ENCODE measurements around the gene MINAR2. TPM values are rescaled to one million over a fixed set of nuclear protein-coding genes. Genes with fewer than 3 reads are reported as not detected.

MINAR2 gene
- polyA plus RNA-seq (2013, experiment 1 of 2) = 0.07 TPM
- 0.04 TPM for polyA plus RNA-seq (2013, experiment 2 of 2)

GRCh38 chr5:129747572-129748407 is at the start of gene MINAR2:
Gene MINAR2 (plus strand): TSS chr5:129748094. CDS start chr5:129748191, 97 bp downstream.
- Histone ChIP-seq H3K79me1 (ENCODE audit: low read depth, low read length) (no peaks in the 10 kb centered on the region), H3K9me3 (replicated peaks in 1 of 2; ENCODE audit: control insufficient read depth in 2 of 2, insufficient read depth in 1 of 2, low read depth in 1 of 2, low read length in 2 of 2) (no peaks in the 10 kb centered on the region), H3K27ac (replicated peaks; ENCODE audit: low read length) (no peak within 1 kb of the TSS), H2AFZ (ENCODE audit: low read length) (peak within 1 kb of the TSS; percentile 42), H2BK5ac (ENCODE audit: low read length) (no peak within 1 kb of the TSS), H3K23ac (ENCODE audit: low read depth, low read length, poor library complexity) (no peak within 1 kb of the TSS), H3K4me3 (ENCODE audit: low read length in 2 of 2) (no peak within 1 kb of the TSS), H2BK12ac (ENCODE audit: low read length) (no peak within 1 kb of the TSS), H4K8ac (ENCODE audit: low read depth, low read length) (no peak within 1 kb of the TSS), H3K4ac (ENCODE audit: low read length) (no peak within 1 kb of the TSS), H3K9ac (ENCODE audit: low read depth, low read length, poor library complexity) (no peak within 1 kb of the TSS), H4K91ac (ENCODE audit: low read depth, low read length, poor library complexity) (no peak within 1 kb of the TSS), H3K4me2 (ENCODE audit: insufficient read depth, low read length, poor library complexity, severe bottlenecking) (no peak within 1 kb of the TSS), H3K4me1 (ENCODE audit: control insufficient read depth in 2 of 2, insufficient read depth in 1 of 2, low read depth in 1 of 2, low read length in 2 of 2) (peaks cover 0 to 8% of the 10 kb centered on the region in 2 donors), H2BK120ac (ENCODE audit: low read depth, low read length) (no peak within 1 kb of the TSS), H3K27me3 (ENCODE audit: control insufficient read depth in 3 of 3, insufficient read depth in 3 of 3, low read depth in 1 of 3, low read length in 3 of 3) (no peaks in the 10 kb centered on the region), H2AK5ac (ENCODE audit: low read depth, low read length) (no peak within 1 kb of the TSS), H3K36me3 (replicated peaks in 1 of 2; ENCODE audit: control insufficient read depth in 2 of 2, insufficient read depth in 2 of 2, low read length in 2 of 2) (no peaks in the 10 kb centered on the region), H3K18ac (ENCODE audit: low read length) (no peak within 1 kb of the TSS), H3K14ac (ENCODE audit: low read length) (no peak within 1 kb of the TSS), H2BK15ac (ENCODE audit: low read length) (no peak within 1 kb of the TSS)
- WGBS, 2 donors (ENCODE audit: extremely low coverage in 2 of 2, insufficient read length in 2 of 2, insufficient replicate concordance in 1 of 2) = no CpG with 5 or more reads among the region's 13 CpGs
- DNase-seq (ENCODE audit: low spot score) = no peak

GRCh38 chr5:129698661-129699060 is 49.2 kb upstream of the MINAR2 start:
- H3K4me1 ChIP-seq (ENCODE audit: control insufficient read depth in 2 of 2, insufficient read depth in 1 of 2, low read depth in 1 of 2, low read length in 2 of 2) = no peaks in the 10 kb centered on the region
- no peak overlapping the region for H3K27ac ChIP-seq (replicated peaks; ENCODE audit: low read length)
- H3K14ac ChIP-seq (ENCODE audit: low read length) = no peak overlapping the region
- no peak overlapping the region for H2BK12ac ChIP-seq (ENCODE audit: low read length)
- H2BK15ac ChIP-seq (ENCODE audit: low read length) = no peak overlapping the region
- no peak overlapping the region for H2BK120ac ChIP-seq (ENCODE audit: low read depth, low read length)
- H3K9me3 ChIP-seq (replicated peaks in 1 of 2; ENCODE audit: control insufficient read depth in 2 of 2, insufficient read depth in 1 of 2, low read depth in 1 of 2, low read length in 2 of 2) = no peaks in the 10 kb centered on the region
- H2AFZ ChIP-seq (ENCODE audit: low read length) = no peak overlapping the region
- H3K36me3 ChIP-seq (replicated peaks in 1 of 2; ENCODE audit: control insufficient read depth in 2 of 2, insufficient read depth in 2 of 2, low read length in 2 of 2) = no peaks in the 10 kb centered on the region
- H3K79me1 ChIP-seq (ENCODE audit: low read depth, low read length) = no peaks in the 10 kb centered on the region
- H3K4me2 ChIP-seq (ENCODE audit: insufficient read depth, low read length, poor library complexity, severe bottlenecking) = no peak overlapping the region
- no peak overlapping the region for H3K18ac ChIP-seq (ENCODE audit: low read length)
- H2BK5ac ChIP-seq (ENCODE audit: low read length) = no peak overlapping the region
- H3K4ac ChIP-seq (ENCODE audit: low read length) = no peak overlapping the region
- no peak overlapping the region for H3K9ac ChIP-seq (ENCODE audit: low read depth, low read length, poor library complexity)
- H3K23ac ChIP-seq (ENCODE audit: low read depth, low read length, poor library complexity) = no peak overlapping the region
- no peaks in the 10 kb centered on the region for H3K27me3 ChIP-seq (ENCODE audit: control insufficient read depth in 3 of 3, insufficient read depth in 3 of 3, low read depth in 1 of 3, low read length in 3 of 3)
- DNase-seq (ENCODE audit: low spot score) = no peak
- H4K8ac ChIP-seq (ENCODE audit: low read depth, low read length) = no peak overlapping the region
- H3K4me3 ChIP-seq (ENCODE audit: low read length in 2 of 2) = no peak overlapping the region
- H4K91ac ChIP-seq (ENCODE audit: low read depth, low read length, poor library complexity) = no peak overlapping the region
- no peak overlapping the region for H2AK5ac ChIP-seq (ENCODE audit: low read depth, low read length)

GRCh38 chr5:129716235-129716634 is 31.7 kb upstream of the MINAR2 start:
- Histone ChIP-seq H3K18ac (ENCODE audit: low read length) (no peak overlapping the region), H3K79me1 (ENCODE audit: low read depth, low read length) (no peaks in the 10 kb centered on the region), H3K27me3 (ENCODE audit: control insufficient read depth in 3 of 3, insufficient read depth in 3 of 3, low read depth in 1 of 3, low read length in 3 of 3) (no peaks in the 10 kb centered on the region), H3K14ac (ENCODE audit: low read length) (no peak overlapping the region), H3K4ac (ENCODE audit: low read length) (no peak overlapping the region), H2AFZ (ENCODE audit: low read length) (no peak overlapping the region), H2BK120ac (ENCODE audit: low read depth, low read length) (no peak overlapping the region), H3K4me3 (ENCODE audit: low read length in 2 of 2) (no peak overlapping the region), H4K91ac (ENCODE audit: low read depth, low read length, poor library complexity) (no peak overlapping the region), H2AK5ac (ENCODE audit: low read depth, low read length) (no peak overlapping the region), H3K27ac (replicated peaks; ENCODE audit: low read length) (no peak overlapping the region), H4K8ac (ENCODE audit: low read depth, low read length) (no peak overlapping the region), H2BK15ac (ENCODE audit: low read length) (no peak overlapping the region), H3K9me3 (replicated peaks in 1 of 2; ENCODE audit: control insufficient read depth in 2 of 2, insufficient read depth in 1 of 2, low read depth in 1 of 2, low read length in 2 of 2) (no peaks in the 10 kb centered on the region), H2BK12ac (ENCODE audit: low read length) (no peak overlapping the region), H3K4me2 (ENCODE audit: insufficient read depth, low read length, poor library complexity, severe bottlenecking) (no peak overlapping the region), H3K36me3 (replicated peaks in 1 of 2; ENCODE audit: control insufficient read depth in 2 of 2, insufficient read depth in 2 of 2, low read length in 2 of 2) (no peaks in the 10 kb centered on the region), H2BK5ac (ENCODE audit: low read length) (no peak overlapping the region), H3K4me1 (ENCODE audit: control insufficient read depth in 2 of 2, insufficient read depth in 1 of 2, low read depth in 1 of 2, low read length in 2 of 2) (no peaks in the 10 kb centered on the region), H3K9ac (ENCODE audit: low read depth, low read length, poor library complexity) (no peak overlapping the region), H3K23ac (ENCODE audit: low read depth, low read length, poor library complexity) (no peak overlapping the region)
- DNase-seq (ENCODE audit: low spot score) = no peak
- no CpG with 5 or more reads among the region's 1 CpG for WGBS, 2 donors (ENCODE audit: extremely low coverage in 2 of 2, insufficient read length in 2 of 2, insufficient replicate concordance in 1 of 2)

- Histone ChIP-seq H3K14ac (ENCODE audit: low read length) (no peak overlapping the region), H2BK12ac (ENCODE audit: low read length) (no peak overlapping the region), H3K23ac (ENCODE audit: low read depth, low read length, poor library complexity) (no peak overlapping the region), H3K27me3 (ENCODE audit: control insufficient read depth in 3 of 3, insufficient read depth in 3 of 3, low read depth in 1 of 3, low read length in 3 of 3) (no peaks in the 10 kb centered on the region), H4K8ac (ENCODE audit: low read depth, low read length) (no peak overlapping the region), H3K18ac (ENCODE audit: low read length) (no peak overlapping the region), H2BK15ac (ENCODE audit: low read length) (no peak overlapping the region), H3K27ac (replicated peaks; ENCODE audit: low read length) (no peak overlapping the region), H2AK5ac (ENCODE audit: low read depth, low read length) (no peak overlapping the region), H3K79me1 (ENCODE audit: low read depth, low read length) (no peaks in the 10 kb centered on the region), H3K4ac (ENCODE audit: low read length) (no peak overlapping the region), H3K4me2 (ENCODE audit: insufficient read depth, low read length, poor library complexity, severe bottlenecking) (no peak overlapping the region), H3K36me3 (replicated peaks in 1 of 2; ENCODE audit: control insufficient read depth in 2 of 2, insufficient read depth in 2 of 2, low read length in 2 of 2) (no peaks in the 10 kb centered on the region), H3K9ac (ENCODE audit: low read depth, low read length, poor library complexity) (no peak overlapping the region), H3K9me3 (replicated peaks in 1 of 2; ENCODE audit: control insufficient read depth in 2 of 2, insufficient read depth in 1 of 2, low read depth in 1 of 2, low read length in 2 of 2) (no peaks in the 10 kb centered on the region), H3K4me3 (ENCODE audit: low read length in 2 of 2) (no peak overlapping the region), H3K4me1 (ENCODE audit: control insufficient read depth in 2 of 2, insufficient read depth in 1 of 2, low read depth in 1 of 2, low read length in 2 of 2) (no peaks in the 10 kb centered on the region), H2AFZ (ENCODE audit: low read length) (no peak overlapping the region), H2BK5ac (ENCODE audit: low read length) (no peak overlapping the region), H4K91ac (ENCODE audit: low read depth, low read length, poor library complexity) (no peak overlapping the region), H2BK120ac (ENCODE audit: low read depth, low read length) (no peak overlapping the region)
- DNase-seq (ENCODE audit: low spot score) = no peak
- no CpG with 5 or more reads among the region's 5 CpGs for WGBS, 2 donors (ENCODE audit: extremely low coverage in 2 of 2, insufficient read length in 2 of 2, insufficient replicate concordance in 1 of 2)
These were observed 31.2 kb upstream of the MINAR2 start for GRCh38 chr5:129716651-129717050.

Measured in neuronal stem cell (in vitro differentiated cells).